Mesendoderm (in vitro differentiated cells): ENCODE data around the gene SLC43A3.

Experiments used
- DNase-seq: peaks from one replicate; pipeline ENCODE4 v3.0.0; 2013
- H2AK5ac ChIP-seq: 2 replicates; pipeline ENCODE4 v1.6.1; 2013; ENCODE audit warnings: low read length, inconsistent platforms
- H2BK120ac ChIP-seq: 2 replicates; pipeline ENCODE4 v1.6.1; 2013; ENCODE audit warnings: low read depth, mild to moderate bottlenecking, low read length, moderate library complexity, mixed read lengths
- H2BK15ac ChIP-seq: replicated peaks from 2 replicates; pipeline ENCODE4 v1.6.1; 2013; ENCODE audit warnings: low read depth, mild to moderate bottlenecking, moderate library complexity
- H2BK5ac ChIP-seq: 2 replicates; pipeline ENCODE4 v1.6.1; 2013; ENCODE audit warnings: low read length, inconsistent platforms
- H3K18ac ChIP-seq: 2 replicates; pipeline ENCODE4 v1.6.1; 2013; ENCODE audit warnings: mild to moderate bottlenecking, low read length, mixed read lengths
- H3K23ac ChIP-seq: one replicate; pipeline ENCODE4 v1.6.1; 2013; ENCODE audit warnings: low read length
- H3K27ac ChIP-seq: 2 replicates; pipeline ENCODE4 v1.5.1; 2013; ENCODE audit warnings: low read depth, mild to moderate bottlenecking, inconsistent platforms, low read length, moderate library complexity
- H3K27me3 ChIP-seq: 2 replicates; pipeline ENCODE4 v1.6.1; 2013; ENCODE audit warnings: low read length, control low read depth, mild to moderate bottlenecking, inconsistent platforms; ENCODE audit not compliant: insufficient read depth, poor library complexity
- H3K36me3 ChIP-seq: 2 replicates; pipeline ENCODE4 v1.6.1; 2013; ENCODE audit warnings: low read length, inconsistent platforms; ENCODE audit not compliant: control insufficient read depth, insufficient read depth
- H3K4ac ChIP-seq: one replicate; pipeline ENCODE4 v1.6.1; 2013; ENCODE audit warnings: low read depth, mild to moderate bottlenecking, low read length, moderate library complexity
- H3K4me1 ChIP-seq: 2 replicates; pipeline ENCODE4 v1.6.1; 2013; ENCODE audit warnings: low read depth, low read length, inconsistent platforms; ENCODE audit not compliant: control insufficient read depth
- H3K4me2 ChIP-seq: 2 replicates; pipeline ENCODE4 v1.6.1; 2013; ENCODE audit warnings: low read length
- H3K4me3 ChIP-seq: 2 replicates; pipeline ENCODE4 v1.5.1; 2013; ENCODE audit warnings: mild to moderate bottlenecking, low read length
- H3K56ac ChIP-seq: one replicate; pipeline ENCODE4 v1.6.1; 2013; ENCODE audit warnings: low read length
- H3K79me1 ChIP-seq: 2 replicates; pipeline ENCODE4 v1.6.1; 2013; ENCODE audit warnings: low read length, inconsistent platforms
- H3K79me2 ChIP-seq: 2 replicates; pipeline ENCODE4 v1.6.1; 2013; ENCODE audit warnings: mild to moderate bottlenecking, low read length; ENCODE audit not compliant: control insufficient read depth, insufficient read depth
- H3K9ac ChIP-seq: 2 replicates; pipeline ENCODE4 v1.6.1; 2013; ENCODE audit warnings: low read length, inconsistent platforms
- H4K5ac ChIP-seq: one replicate; pipeline ENCODE4 v1.6.1; 2013; ENCODE audit warnings: low read length
- H4K8ac ChIP-seq: one replicate; pipeline ENCODE4 v1.6.1; 2013; ENCODE audit warnings: low read depth, mild to moderate bottlenecking, control low read depth, low read length, moderate library complexity
- whole genome bisulfite sequencing: extraction: QIAGEN DNeasy Blood & Tissue Kit; methylation state at CpG from one replicate; pipeline ENCODE4 v1.1.7; 2013; ENCODE audit warnings: low lambda C conversion rate, missing lambda C conversion rate; ENCODE audit not compliant: insufficient coverage; ENCODE audit errors: extremely low coverage; 5-methylcytosine and 5-hydroxymethylcytosine counted together

SLC43A3 gene

GRCh38 chr11:57461841-57462489 is 35.0 kb upstream of the SLC43A3 start:
- H3K79me2 ChIP-seq, result no peaks in the 10 kb centered on the region
- peaks cover 12% of the 10 kb centered on the region for H3K27me3 ChIP-seq
- H3K79me1 ChIP-seq, result no peaks in the 10 kb centered on the region
- H3K18ac ChIP-seq, result no peak overlapping the region
- H2BK15ac ChIP-seq, result no peak overlapping the region
- H3K56ac ChIP-seq, result no peak overlapping the region
- WGBS, result no CpG with 5 or more reads among the region's 16 CpGs
- H3K27ac ChIP-seq, result no peak overlapping the region
- no peaks in the 10 kb centered on the region for H3K36me3 ChIP-seq
- no peak overlapping the region for H4K8ac ChIP-seq
- H4K5ac ChIP-seq, result no peak overlapping the region
- H3K4me3 ChIP-seq, result no peak overlapping the region
- no peak for DNase-seq
- no peak overlapping the region for H3K23ac ChIP-seq
- H3K4ac ChIP-seq, result no peak overlapping the region
- peak overlapping the region; percentile 23 for H3K4me2 ChIP-seq
- H3K4me1 ChIP-seq, result peaks cover 12% of the 10 kb centered on the region
- no peak overlapping the region for H2BK5ac ChIP-seq
- H2AK5ac ChIP-seq, result peak overlapping the region; percentile 37
- no peak overlapping the region for H2BK120ac ChIP-seq
- peak overlapping the region; percentile 20 for H3K9ac ChIP-seq

GRCh38 chr11:57460758-57461749 is 34.1 kb upstream of the SLC43A3 start:
- peak overlapping the region; percentile 85 for H3K4me2 ChIP-seq
- H3K36me3 ChIP-seq, result no peaks in the 10 kb centered on the region
- H3K4me1 ChIP-seq, result peaks cover 12% of the 10 kb centered on the region
- H3K23ac ChIP-seq, result no peak overlapping the region
- no peak overlapping the region for H4K5ac ChIP-seq
- no CpG with 5 or more reads among the region's 50 CpGs for WGBS
- H3K56ac ChIP-seq, result peak overlapping the region; percentile 85
- no peak overlapping the region for H3K4ac ChIP-seq
- H3K27me3 ChIP-seq, result peaks cover 12% of the 10 kb centered on the region
- no peak overlapping the region for H3K18ac ChIP-seq
- DNase-seq, result peak; percentile 75
- peak overlapping the region; percentile 37 for H2AK5ac ChIP-seq
- H3K9ac ChIP-seq, result peak overlapping the region; percentile 51
- no peak overlapping the region for H2BK120ac ChIP-seq
- H3K79me2 ChIP-seq, result no peaks in the 10 kb centered on the region
- no peak overlapping the region for H2BK15ac ChIP-seq
- peak overlapping the region; percentile 38 for H3K4me3 ChIP-seq
- H3K27ac ChIP-seq, result no peak overlapping the region
- H2BK5ac ChIP-seq, result no peak overlapping the region
- no peaks in the 10 kb centered on the region for H3K79me1 ChIP-seq
- no peak overlapping the region for H4K8ac ChIP-seq

GRCh38 chr11:57460022-57460757 is 33.3 kb upstream of the SLC43A3 start, which contains the start of gene RTN4RL2:
TSS of gene RTN4RL2 (plus strand) at chr11:57460528. CDS start at chr11:57460866, 338 bp downstream.
- no CpG with 5 or more reads among the region's 66 CpGs for WGBS
- Histone ChIP-seq H3K27me3 (peaks cover 12% of the 10 kb centered on the region), H4K8ac (no peak within 1 kb of the TSS), H2AK5ac (no peak within 1 kb of the TSS), H3K79me2 (no peaks in the 10 kb centered on the region), H3K9ac (peak within 1 kb of the TSS; percentile 51), H3K27ac (no peak within 1 kb of the TSS), H3K79me1 (no peaks in the 10 kb centered on the region), H2BK15ac (no peak within 1 kb of the TSS), H3K4me2 (peak within 1 kb of the TSS; percentile 88), H2BK120ac (no peak within 1 kb of the TSS), H3K4me1 (peaks cover 12% of the 10 kb centered on the region), H4K5ac (no peak within 1 kb of the TSS), H3K18ac (no peak within 1 kb of the TSS), H3K56ac (peak within 1 kb of the TSS; percentile 85), H3K36me3 (no peaks in the 10 kb centered on the region), H3K23ac (no peak within 1 kb of the TSS), H3K4me3 (peak within 1 kb of the TSS; percentile 38), H2BK5ac (no peak within 1 kb of the TSS), H3K4ac (no peak within 1 kb of the TSS)
- DNase-seq, result peak; percentile 87

- H3K36me3 ChIP-seq, result no peaks in the 10 kb centered on the region
- WGBS, result no CpG with 5 or more reads among the region's 62 CpGs
These were observed 32.5 kb upstream of the SLC43A3 start for GRCh38 chr11:57459164-57460021.

More at GRCh38 chr11:57459164-57460021, 32.5 kb upstream of the SLC43A3 start:
- peak; percentile 24 for DNase-seq
- Histone ChIP-seq H3K18ac (no peak overlapping the region), H3K9ac (peak overlapping the region; percentile 28), H4K5ac (no peak overlapping the region), H3K79me1 (no peaks in the 10 kb centered on the region), H3K27ac (no peak overlapping the region), H3K4me3 (peak overlapping the region; percentile 33), H2AK5ac (no peak overlapping the region), H3K23ac (no peak overlapping the region), H4K8ac (no peak overlapping the region), H3K79me2 (no peaks in the 10 kb centered on the region), H2BK5ac (no peak overlapping the region), H3K4ac (no peak overlapping the region), H3K4me2 (peak overlapping the region; percentile 88), H3K27me3 (peaks cover 12% of the 10 kb centered on the region), H3K56ac (peak overlapping the region; percentile 46), H3K4me1 (peaks cover 12% of the 10 kb centered on the region), H2BK15ac (no peak overlapping the region), H2BK120ac (no peak overlapping the region)
